ENCODE data around the gene BCAP29. TPM values are rescaled to one million over a fixed set of nuclear protein-coding genes. Genes with fewer than 3 reads are reported as not detected.

The BCAP29 gene
- total and polyA plus RNA-seq, 9 of the 15 experiments (the other 6 are each of a cell fraction or from before 2014, with no cell fraction given), result 63.4 to 137 (median 79.7) TPM

DNA sequence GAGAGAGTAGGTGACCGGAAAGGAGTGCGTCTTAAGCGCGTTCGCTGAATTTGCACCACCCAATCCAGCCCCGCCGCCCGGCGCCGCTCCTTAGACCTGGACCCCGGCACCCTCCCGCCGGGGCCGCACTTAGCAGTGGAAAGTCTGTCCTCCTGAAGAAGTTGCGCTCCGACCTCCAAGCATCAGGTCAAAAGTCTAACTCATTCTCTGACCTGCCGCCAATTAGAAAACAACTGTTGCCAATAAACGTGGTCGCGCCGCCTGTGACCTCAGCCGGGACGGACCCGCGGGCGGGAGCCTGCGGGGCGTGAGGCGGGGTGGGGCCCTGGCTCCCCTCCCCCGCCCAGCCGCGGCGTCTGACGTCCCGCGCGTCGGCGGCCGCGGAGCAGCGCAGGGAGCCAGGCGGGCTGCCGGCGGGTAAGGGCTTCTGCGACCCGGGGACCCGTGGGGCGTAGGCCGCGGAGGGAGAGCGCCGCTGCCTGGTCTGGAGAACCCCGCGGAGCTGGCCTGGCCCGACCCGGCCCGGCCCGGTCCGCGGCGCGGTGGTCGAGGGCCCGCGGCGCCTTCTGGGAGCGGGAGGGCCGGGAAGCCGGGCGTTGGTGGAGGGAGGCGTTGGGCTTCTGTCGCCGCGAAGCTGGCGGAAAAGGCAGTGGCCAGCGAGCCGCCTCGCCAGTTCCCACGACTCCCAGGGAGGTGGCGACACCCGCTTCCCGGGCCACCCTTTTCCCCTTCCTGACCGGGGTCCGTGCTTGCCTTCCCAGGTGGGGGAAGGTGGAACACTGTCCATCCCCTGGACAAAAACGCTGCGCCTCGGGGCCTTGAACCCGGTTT is at the start of gene BCAP29 (continued):
- TF ChIP-seq ZZZ3 (IDR thresholded peaks at IDR 0.05) (no peak), FOXK2 (conservative IDR thresholded peaks at IDR 0.05 in 1 of 2, IDR thresholded peaks at IDR 0.05 in 1 of 2; ENCODE audit: low read depth in 2 of 2) (peak; percentile 85 to 90), TAF15 (IDR thresholded peaks at IDR 0.05; ENCODE audit: low read depth, low read length) (no peak), EP300 (IDR thresholded peaks at IDR 0.05; ENCODE audit: low read length) (peak; percentile 43), MXI1 (IDR thresholded peaks at IDR 0.05; ENCODE audit: low read depth, low read length) (peak; percentile 72), TCFL5 (CRISPR knock-in tag; conservative IDR thresholded peaks at IDR 0.05) (no peak), CBFA2T3 (IDR thresholded peaks at IDR 0.05) (no peak; the same call in 1 of the 2 replicates), DACH1 (IDR thresholded peaks at IDR 0.05; ENCODE audit: partially characterized antibody) (no peak), NFIC (IDR thresholded peaks at IDR 0.05) (peak; percentile 72), NR3C1 (CRISPR knock-in tag; IDR thresholded peaks at IDR 0.05) (0 out of 2 replicates have a peak, but pooled peaks have one; percentile 55), ZNF444 (CRISPR knock-in tag; IDR thresholded peaks at IDR 0.05) (no peak), EHMT2 (IDR thresholded peaks at IDR 0.05) (no peak), NR1H2 (CRISPR knock-in tag; IDR thresholded peaks at IDR 0.05) (peak; percentile 60; the same call in 1 of the 2 replicates), TRIM28 (IDR thresholded peaks at IDR 0.05) (0 out of 2 replicates have a peak, but pooled peaks have one; percentile 39), JUNB (CRISPR knock-in tag; conservative IDR thresholded peaks at IDR 0.05) (no peak), NBN (IDR thresholded peaks at IDR 0.05; ENCODE audit: low read depth) (peak; percentile 80; the same call in 1 of the 2 replicates), ZEB2 (IDR thresholded peaks at IDR 0.05) (peak; percentile 61; the same call in 1 of the 2 replicates), SMARCC2 (IDR thresholded peaks at IDR 0.05; ENCODE audit: low read depth) (no peak; the same call in 1 of the 2 replicates)
- TF ChIP-seq, protein P1, sequence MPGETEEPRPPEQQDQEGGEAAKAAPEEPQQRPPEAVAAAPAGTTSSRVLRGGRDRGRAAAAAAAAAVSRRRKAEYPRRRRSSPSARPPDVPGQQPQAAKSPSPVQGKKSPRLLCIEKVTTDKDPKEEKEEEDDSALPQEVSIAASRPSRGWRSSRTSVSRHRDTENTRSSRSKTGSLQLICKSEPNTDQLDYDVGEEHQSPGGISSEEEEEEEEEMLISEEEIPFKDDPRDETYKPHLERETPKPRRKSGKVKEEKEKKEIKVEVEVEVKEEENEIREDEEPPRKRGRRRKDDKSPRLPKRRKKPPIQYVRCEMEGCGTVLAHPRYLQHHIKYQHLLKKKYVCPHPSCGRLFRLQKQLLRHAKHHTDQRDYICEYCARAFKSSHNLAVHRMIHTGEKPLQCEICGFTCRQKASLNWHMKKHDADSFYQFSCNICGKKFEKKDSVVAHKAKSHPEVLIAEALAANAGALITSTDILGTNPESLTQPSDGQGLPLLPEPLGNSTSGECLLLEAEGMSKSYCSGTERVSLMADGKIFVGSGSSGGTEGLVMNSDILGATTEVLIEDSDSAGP (CRISPR knock-in tag; IDR thresholded peaks at IDR 0.05), result peak; percentile 37; the same call in 1 of the 2 replicates
- TF ChIP-seq, protein P2, sequence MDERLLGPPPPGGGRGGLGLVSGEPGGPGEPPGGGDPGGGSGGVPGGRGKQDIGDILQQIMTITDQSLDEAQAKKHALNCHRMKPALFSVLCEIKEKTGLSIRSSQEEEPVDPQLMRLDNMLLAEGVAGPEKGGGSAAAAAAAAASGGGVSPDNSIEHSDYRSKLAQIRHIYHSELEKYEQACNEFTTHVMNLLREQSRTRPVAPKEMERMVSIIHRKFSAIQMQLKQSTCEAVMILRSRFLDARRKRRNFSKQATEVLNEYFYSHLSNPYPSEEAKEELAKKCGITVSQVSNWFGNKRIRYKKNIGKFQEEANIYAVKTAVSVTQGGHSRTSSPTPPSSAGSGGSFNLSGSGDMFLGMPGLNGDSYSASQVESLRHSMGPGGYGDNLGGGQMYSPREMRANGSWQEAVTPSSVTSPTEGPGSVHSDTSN (CRISPR knock-in tag; IDR thresholded peaks at IDR 0.05; ENCODE audit: low read depth), result no peak
- TF ChIP-seq, protein P2 (tag; conservative IDR thresholded peaks at IDR 0.05; ENCODE audit: low read depth), result no peak
- TF ChIP-seq, protein P3, sequence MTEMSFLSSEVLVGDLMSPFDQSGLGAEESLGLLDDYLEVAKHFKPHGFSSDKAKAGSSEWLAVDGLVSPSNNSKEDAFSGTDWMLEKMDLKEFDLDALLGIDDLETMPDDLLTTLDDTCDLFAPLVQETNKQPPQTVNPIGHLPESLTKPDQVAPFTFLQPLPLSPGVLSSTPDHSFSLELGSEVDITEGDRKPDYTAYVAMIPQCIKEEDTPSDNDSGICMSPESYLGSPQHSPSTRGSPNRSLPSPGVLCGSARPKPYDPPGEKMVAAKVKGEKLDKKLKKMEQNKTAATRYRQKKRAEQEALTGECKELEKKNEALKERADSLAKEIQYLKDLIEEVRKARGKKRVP (CRISPR knock-in tag; IDR thresholded peaks at IDR 0.05), result peak; percentile 55
- TF ChIP-seq, protein P4, sequence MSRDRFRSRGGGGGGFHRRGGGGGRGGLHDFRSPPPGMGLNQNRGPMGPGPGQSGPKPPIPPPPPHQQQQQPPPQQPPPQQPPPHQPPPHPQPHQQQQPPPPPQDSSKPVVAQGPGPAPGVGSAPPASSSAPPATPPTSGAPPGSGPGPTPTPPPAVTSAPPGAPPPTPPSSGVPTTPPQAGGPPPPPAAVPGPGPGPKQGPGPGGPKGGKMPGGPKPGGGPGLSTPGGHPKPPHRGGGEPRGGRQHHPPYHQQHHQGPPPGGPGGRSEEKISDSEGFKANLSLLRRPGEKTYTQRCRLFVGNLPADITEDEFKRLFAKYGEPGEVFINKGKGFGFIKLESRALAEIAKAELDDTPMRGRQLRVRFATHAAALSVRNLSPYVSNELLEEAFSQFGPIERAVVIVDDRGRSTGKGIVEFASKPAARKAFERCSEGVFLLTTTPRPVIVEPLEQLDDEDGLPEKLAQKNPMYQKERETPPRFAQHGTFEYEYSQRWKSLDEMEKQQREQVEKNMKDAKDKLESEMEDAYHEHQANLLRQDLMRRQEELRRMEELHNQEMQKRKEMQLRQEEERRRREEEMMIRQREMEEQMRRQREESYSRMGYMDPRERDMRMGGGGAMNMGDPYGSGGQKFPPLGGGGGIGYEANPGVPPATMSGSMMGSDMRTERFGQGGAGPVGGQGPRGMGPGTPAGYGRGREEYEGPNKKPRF (IDR thresholded peaks at IDR 0.05; ENCODE audit: low read depth, low read length), result no peak
